KMS-11 (cell line): ENCODE measurements around the gene CARD10.

Experiments
- H2AFZ ChIP-seq: fragments of 200-600 bp; sonication (generic); 2 replicates; pipeline ENCODE4 v1.6.1; 2016; ENCODE audit warnings: antibody characterized with exemption, mixed run types, low read depth
- H3K27ac ChIP-seq: fragments of 200-600 bp; sonication (generic); 2 replicates; pipeline ENCODE4 v1.6.1; 2016; ENCODE audit warnings: mild to moderate bottlenecking, mixed run types
- H3K27me3 ChIP-seq: fragments of 200-600 bp; sonication (generic); 2 replicates; pipeline ENCODE4 v1.6.1; 2017; ENCODE audit warnings: mild to moderate bottlenecking, low read depth, mixed run types, moderate library complexity; ENCODE audit not compliant: insufficient read depth
- H3K36me3 ChIP-seq: fragments of 200-600 bp; sonication (generic); 2 replicates; pipeline ENCODE4 v1.6.1; 2017; ENCODE audit warnings: mild to moderate bottlenecking, mixed run types; ENCODE audit not compliant: insufficient read depth
- H3K4me1 ChIP-seq: fragments of 200-600 bp; sonication (generic); 2 replicates; pipeline ENCODE4 v1.6.1; 2016; ENCODE audit warnings: mild to moderate bottlenecking, low read depth, mixed run types; ENCODE audit not compliant: poor library complexity, severe bottlenecking
- H3K4me2 ChIP-seq: fragments of 200-600 bp; sonication (generic); 2 replicates; pipeline ENCODE4 v1.7.0; 2016; ENCODE audit warnings: mild to moderate bottlenecking, mixed run types
- H3K4me3 ChIP-seq: fragments of 200-600 bp; sonication (generic); IDR thresholded peaks from 2 replicates; pipeline ENCODE4 v1.6.1; 2017; ENCODE audit warnings: low read depth, low read length, mixed read lengths; ENCODE audit not compliant: insufficient read depth
- H3K79me2 ChIP-seq: fragments of 200-600 bp; sonication (generic); 2 replicates; pipeline ENCODE4 v1.6.1; 2016; ENCODE audit warnings: low read depth, mixed run types; ENCODE audit not compliant: insufficient read depth
- H3K9ac ChIP-seq: fragments of 200-600 bp; sonication (generic); 2 replicates; pipeline ENCODE4 v1.6.1; 2016; ENCODE audit warnings: mild to moderate bottlenecking, mixed run types
- H4K20me1 ChIP-seq: fragments of 200-600 bp; sonication (generic); 2 replicates; pipeline ENCODE4 v1.6.1; 2016; ENCODE audit warnings: mild to moderate bottlenecking, mixed run types; ENCODE audit not compliant: insufficient read depth
- CTCF ChIP-seq: fragments of 200-600 bp; sonication (generic); conservative IDR thresholded peaks from 2 replicates; pipeline ENCODE4 v1.6.1; 2017; ENCODE audit warnings: low read depth, mild to moderate bottlenecking, antibody characterized with exemption, low read length, moderate library complexity, mixed read lengths

CARD10 gene

GRCh38 chr22:37462436-37462835, 56.8 kb downstream of the CARD10 start:
- Histone ChIP-seq H4K20me1 (no peaks in the 10 kb centered on the region), H3K4me2 (no peak overlapping the region), H3K4me1 (no peaks in the 10 kb centered on the region), H3K79me2 (no peaks in the 10 kb centered on the region), H3K9ac (no peak overlapping the region), H3K27me3 (no peaks in the 10 kb centered on the region), H3K36me3 (no peaks in the 10 kb centered on the region), H3K4me3 (no peak overlapping the region), H2AFZ (no peak overlapping the region), H3K27ac (no peak overlapping the region)
- TF ChIP-seq CTCF = no peak

GRCh38 chr22:37461961-37462360, 57.3 kb downstream of the CARD10 start:
- Histone ChIP-seq H3K9ac (no peak overlapping the region), H3K4me2 (no peak overlapping the region), H4K20me1 (no peaks in the 10 kb centered on the region)

DNA sequence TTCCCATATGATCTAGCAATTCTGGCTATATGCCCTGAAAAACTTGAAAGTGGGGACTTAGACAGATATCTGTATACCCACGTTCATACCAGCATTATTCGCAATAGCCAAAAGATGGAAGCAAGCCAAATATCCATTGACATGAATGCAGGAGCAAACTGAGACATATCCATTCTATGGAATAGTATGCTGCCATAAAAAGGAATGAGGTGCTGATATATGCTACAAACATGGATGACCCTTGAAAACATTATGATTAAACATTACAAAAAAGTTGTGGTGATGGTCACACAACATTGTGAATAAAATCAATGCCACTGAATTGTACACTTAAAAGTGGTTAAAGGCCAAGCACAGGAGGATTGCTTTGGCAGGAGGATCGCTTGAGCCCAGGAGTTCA, 58.5 kb downstream of the CARD10 start:
- no peak overlapping the region for H3K4me3 ChIP-seq
- H4K20me1 ChIP-seq = no peaks in the 10 kb centered on the region
- H3K4me2 ChIP-seq = no peak overlapping the region
- no peak for TF ChIP-seq CTCF
- no peak overlapping the region for H3K27ac ChIP-seq
- H3K79me2 ChIP-seq = no peaks in the 10 kb centered on the region
- H3K36me3 ChIP-seq = no peaks in the 10 kb centered on the region
- no peaks in the 10 kb centered on the region for H3K4me1 ChIP-seq
- H3K27me3 ChIP-seq = no peaks in the 10 kb centered on the region
- H2AFZ ChIP-seq = no peak overlapping the region
- H3K9ac ChIP-seq = no peak overlapping the region

More at GRCh38 chr22:37461961-37462360, 57.3 kb downstream of the CARD10 start:
- no peaks in the 10 kb centered on the region for H3K79me2 ChIP-seq
- no peaks in the 10 kb centered on the region for H3K27me3 ChIP-seq
- no peak overlapping the region for H3K4me3 ChIP-seq
- no peak overlapping the region for H3K27ac ChIP-seq
- no peak overlapping the region for H2AFZ ChIP-seq
- H3K36me3 ChIP-seq = no peaks in the 10 kb centered on the region
- no peaks in the 10 kb centered on the region for H3K4me1 ChIP-seq
- TF ChIP-seq CTCF = no peak

DNA sequence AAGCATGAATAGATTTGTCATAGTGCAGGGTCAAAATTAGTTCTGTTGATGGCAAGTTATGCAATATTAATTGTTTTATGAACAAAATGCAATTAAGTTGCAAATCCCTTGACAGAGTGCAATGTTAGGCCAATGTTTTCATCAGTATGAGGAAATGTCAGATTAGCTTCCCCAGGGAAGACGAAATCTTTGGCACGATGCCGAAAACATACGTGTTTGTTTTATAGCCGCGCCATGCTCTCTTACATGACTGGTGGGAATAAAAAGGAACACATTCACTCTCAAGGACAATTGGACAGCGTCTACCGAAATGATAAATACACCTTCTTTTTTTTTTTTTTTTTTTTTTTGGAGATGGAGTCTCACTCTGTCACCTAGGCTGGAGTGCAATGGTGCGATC, 60.0 kb downstream of the CARD10 start:
- no peak overlapping the region for H3K9ac ChIP-seq
- no peaks in the 10 kb centered on the region for H3K36me3 ChIP-seq
- no peaks in the 10 kb centered on the region for H4K20me1 ChIP-seq
- H3K27me3 ChIP-seq = no peaks in the 10 kb centered on the region
- no peak overlapping the region for H3K4me3 ChIP-seq
- no peak for TF ChIP-seq CTCF
- H3K27ac ChIP-seq = no peak overlapping the region
- H3K79me2 ChIP-seq = no peaks in the 10 kb centered on the region
- no peaks in the 10 kb centered on the region for H3K4me1 ChIP-seq
- H3K4me2 ChIP-seq = no peak overlapping the region
- H2AFZ ChIP-seq = no peak overlapping the region
